ENCODE data around the gene RIPK4. TPM values are rescaled to one million over a fixed set of nuclear protein-coding genes. Genes with fewer than 3 reads are reported as not detected.

RIPK4 gene
- polyA plus RNA-seq, 3 donors = 1.9 to 9.2 TPM; not detected in 1

- no peak overlapping the region for H3K27ac ChIP-seq (ENCODE audit: low read depth, low read length)
- WGBS, 3 donors = 88 to 91% (median 91%) methylated on average over 28 to 34 of the region's 34 CpGs
Measured at GRCh38 chr21:41745971-41746743, 20.7 kb downstream of the RIPK4 start.

DNA sequence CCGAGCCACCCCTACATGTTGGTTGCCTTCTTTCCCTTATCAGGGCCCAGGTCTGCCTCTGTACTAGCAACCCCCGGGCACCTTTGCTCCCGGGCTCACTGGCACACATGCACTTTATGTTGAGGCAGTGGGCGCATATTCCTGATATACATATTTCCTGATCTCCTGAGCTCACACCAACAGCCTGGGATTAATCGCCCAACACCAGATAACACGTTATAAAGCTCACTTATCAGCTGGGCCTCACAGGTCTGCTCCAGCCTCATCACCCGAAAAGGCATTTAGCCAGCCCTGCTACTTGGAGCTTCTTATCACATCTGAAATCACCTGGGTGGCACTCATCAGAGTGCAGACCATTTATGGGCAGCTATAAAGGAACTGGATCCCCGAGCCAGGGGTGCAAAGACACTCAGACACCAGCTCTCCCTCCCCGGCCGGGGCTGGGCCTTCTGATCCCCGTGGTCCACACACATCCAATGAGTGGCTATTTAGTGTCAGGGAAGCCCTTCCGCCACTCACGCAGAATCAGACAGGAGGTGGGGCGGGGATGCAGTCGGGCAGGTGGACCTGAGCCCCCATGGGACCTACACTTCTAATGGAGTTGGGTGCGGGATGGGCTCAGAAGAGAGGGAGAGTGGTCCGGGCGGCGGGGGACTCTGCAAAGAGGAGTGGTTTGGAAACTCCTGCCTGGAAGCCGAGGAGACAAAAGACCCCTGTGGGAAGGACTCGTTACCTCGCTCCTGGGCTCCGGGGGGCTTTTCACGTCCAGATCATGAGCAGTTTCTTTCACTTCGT lies 21.6 kb downstream of the RIPK4 start:
- no peak overlapping the region for H3K27ac ChIP-seq (ENCODE audit: low read depth, low read length)
- 87 to 89% (median 88%) methylated on average over 25 of the region's 25 CpGs for WGBS, 3 donors

- 72 to 83% (median 72%) methylated on average over 42 to 43 of the region's 43 CpGs for WGBS, 3 donors
Measured at GRCh38 chr21:41744028-41744930, 22.6 kb downstream of the RIPK4 start.

GRCh38 chr21:41743321-41744027 lies 23.4 kb downstream of the RIPK4 start:
- 85 to 93% (median 88%) methylated on average over 26 of the region's 26 CpGs for WGBS, 3 donors
- no peak overlapping the region for H3K27ac ChIP-seq (ENCODE audit: low read depth, low read length)

More at GRCh38 chr21:41744028-41744930, 22.6 kb downstream of the RIPK4 start:
- H3K27ac ChIP-seq (ENCODE audit: low read depth, low read length) = no peak overlapping the region

GRCh38 chr21:41742073-41742875 lies 24.6 kb downstream of the RIPK4 start:
- H3K27ac ChIP-seq (ENCODE audit: low read depth, low read length) = no peak overlapping the region
- WGBS, 3 donors = 85 to 90% (median 89%) methylated on average over 30 of the region's 30 CpGs

- 91 to 94% (median 92%) methylated on average over 55 of the region's 55 CpGs for WGBS, 3 donors
- H3K27ac ChIP-seq (ENCODE audit: low read depth, low read length) = no peak overlapping the region
Measured at GRCh38 chr21:41741253-41742072, 25.4 kb downstream of the RIPK4 start.

GRCh38 chr21:41740604-41741252 lies 26.1 kb downstream of the RIPK4 start:
- H3K27ac ChIP-seq (ENCODE audit: low read depth, low read length) = no peak overlapping the region
- 92 to 96% (median 95%) methylated on average over 41 of the region's 41 CpGs for WGBS, 3 donors

GRCh38 chr21:41739936-41740335 lies 26.9 kb downstream of the RIPK4 start:
- no peak overlapping the region for H3K27ac ChIP-seq (ENCODE audit: low read depth, low read length)

GRCh38 chr21:41739011-41739410 lies 27.8 kb downstream of the RIPK4 start:
- no peak overlapping the region for H3K27ac ChIP-seq (ENCODE audit: low read depth, low read length)
- 89 to 94% (median 94%) methylated on average over 12 of the region's 12 CpGs for WGBS, 3 donors

More at GRCh38 chr21:41739936-41740335, 26.9 kb downstream of the RIPK4 start:
- 82 to 94% (median 84%) methylated on average over 9 of the region's 9 CpGs for WGBS, 3 donors

DNA sequence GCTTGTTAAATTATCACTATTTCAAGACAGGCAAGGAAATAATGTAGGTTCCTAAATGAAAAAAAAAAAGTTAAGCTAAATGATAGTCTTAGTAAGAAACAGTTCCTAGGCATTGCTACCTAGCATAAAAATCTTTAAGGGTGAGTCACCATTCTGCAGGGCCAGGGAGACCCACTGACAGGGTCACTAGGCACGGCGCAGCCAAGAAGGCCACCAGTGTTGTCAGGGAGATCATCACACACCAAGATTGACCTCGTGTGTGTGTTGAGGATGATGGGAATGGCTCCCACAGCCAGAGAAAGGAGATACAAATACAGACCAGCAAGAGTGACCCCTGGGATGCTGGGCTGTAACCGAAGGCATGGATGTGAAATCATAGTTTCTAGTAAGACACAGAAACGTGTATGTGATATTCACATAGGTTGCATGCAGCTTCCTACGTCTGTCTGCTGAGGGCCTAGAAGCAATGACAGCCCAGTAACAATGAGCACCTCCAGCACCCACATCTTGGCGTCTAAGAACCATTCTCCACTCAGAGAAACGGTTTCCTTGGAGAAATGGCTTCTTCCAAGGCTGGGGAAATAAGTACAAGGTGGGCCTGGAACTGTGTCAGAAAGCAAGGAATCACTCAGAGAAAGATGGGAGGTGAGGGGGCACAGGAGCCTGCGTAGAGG lies 29.1 kb downstream of the RIPK4 start:
- WGBS, 3 donors = 84 to 93% (median 86%) methylated on average over 9 of the region's 9 CpGs
- no peak overlapping the region for H3K27ac ChIP-seq (ENCODE audit: low read depth, low read length)

DNA sequence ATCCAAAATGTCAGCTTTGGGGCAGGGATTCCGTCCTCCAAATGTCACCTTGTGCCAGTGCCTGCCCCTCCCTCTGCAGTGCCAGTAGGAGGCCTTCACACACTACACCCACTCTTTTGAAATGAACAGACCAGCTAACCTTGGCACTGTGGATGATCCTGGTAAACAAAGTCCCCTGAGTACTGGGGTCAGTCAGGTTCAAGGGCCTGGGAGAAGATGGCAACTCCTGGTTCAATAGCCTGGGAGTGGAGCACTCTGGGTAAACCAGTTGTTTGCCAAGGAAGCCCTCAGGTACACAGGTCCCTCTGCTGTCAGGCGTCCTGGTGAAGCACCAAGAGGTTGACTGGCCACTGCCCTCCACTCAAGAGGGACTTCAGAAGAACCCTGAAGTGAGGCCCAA lies 30.4 kb downstream of the RIPK4 start:
- WGBS, 3 donors = 76 to 88% (median 86%) methylated on average over 2 of the region's 2 CpGs
- H3K27ac ChIP-seq (ENCODE audit: low read depth, low read length) = no peak overlapping the region

- WGBS, 3 donors = 76 to 88% (median 77%) methylated on average over 13 of the region's 13 CpGs
Measured at GRCh38 chr21:41733951-41734689, 32.7 kb downstream of the RIPK4 start.

DNA sequence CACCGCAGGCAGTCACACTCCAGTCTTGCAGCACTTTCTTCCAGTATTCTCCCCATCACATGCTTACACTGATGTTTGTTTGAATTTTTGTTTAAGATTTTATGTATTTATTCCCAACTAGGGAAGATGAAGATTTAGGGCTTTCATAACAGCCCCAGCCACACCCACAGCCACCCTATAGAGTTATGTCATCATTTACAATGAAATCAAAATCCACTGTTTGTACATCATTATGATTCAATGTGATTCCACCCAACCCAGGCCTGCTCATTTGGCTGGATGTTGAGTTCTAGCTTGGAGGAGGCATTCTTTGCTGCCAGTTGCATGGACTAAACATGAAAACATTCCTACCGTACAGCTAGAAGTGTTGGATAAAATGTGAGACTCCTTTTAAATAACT lies 35.8 kb downstream of the RIPK4 start:
- WGBS, 3 donors = 79 to 90% (median 80%) methylated on average over 2 of the region's 2 CpGs
- no peak overlapping the region for H3K27ac ChIP-seq (ENCODE audit: low read depth, low read length)

More at GRCh38 chr21:41733951-41734689, 32.7 kb downstream of the RIPK4 start:
- H3K27ac ChIP-seq (ENCODE audit: low read depth, low read length) = no peak overlapping the region

DNA sequence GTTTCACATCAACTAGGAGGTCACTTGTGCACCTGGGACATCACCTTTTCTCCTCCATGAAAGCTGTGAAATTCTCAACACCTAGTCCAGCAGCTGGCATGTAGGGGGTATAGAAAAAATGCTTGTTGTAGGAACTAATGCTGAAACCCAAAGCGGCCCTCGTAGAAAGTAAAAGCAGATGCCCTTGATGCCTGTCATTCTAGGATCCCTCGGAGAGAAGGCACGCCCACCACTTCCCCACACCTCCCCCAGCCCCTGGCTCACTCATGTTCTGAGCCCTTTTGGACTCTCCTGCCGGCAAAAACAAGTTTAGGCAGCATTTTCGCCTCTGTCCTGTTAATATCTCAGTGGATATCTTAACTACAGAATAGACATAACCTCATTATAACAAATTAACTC lies 36.5 kb downstream of the RIPK4 start:
- no peak overlapping the region for H3K27ac ChIP-seq (ENCODE audit: low read depth, low read length)
- WGBS, 3 donors = 42 to 50% (median 48%) methylated on average over 6 of the region's 6 CpGs

All from adipose tissue (tissue), 3 donors.